C4-2B (cell line): Measurements from ENCODE around the gene ZNF77.

ENCODE experiments used
- H3K27ac ChIP-seq: fragments of 450-650 bp; 2 replicates; pipeline ENCODE4 v1.5.1; 2017
- ZFX ChIP-seq: fragments of 450-650 bp; IDR thresholded peaks from 2 replicates; pipeline ENCODE4 v1.6.1; 2017
- TF ChIP-seq, protein P1 (sequence below): fragments of 450-650 bp; conservative IDR thresholded peaks from 2 replicates; pipeline ENCODE4 v1.5.1; 2017; ENCODE audit warnings: mild to moderate bottlenecking

Gene ZNF77

GRCh38 chr19:2984215-2984528 is 39.4 kb upstream of the ZNF77 start:
- TF ChIP-seq, protein P1, sequence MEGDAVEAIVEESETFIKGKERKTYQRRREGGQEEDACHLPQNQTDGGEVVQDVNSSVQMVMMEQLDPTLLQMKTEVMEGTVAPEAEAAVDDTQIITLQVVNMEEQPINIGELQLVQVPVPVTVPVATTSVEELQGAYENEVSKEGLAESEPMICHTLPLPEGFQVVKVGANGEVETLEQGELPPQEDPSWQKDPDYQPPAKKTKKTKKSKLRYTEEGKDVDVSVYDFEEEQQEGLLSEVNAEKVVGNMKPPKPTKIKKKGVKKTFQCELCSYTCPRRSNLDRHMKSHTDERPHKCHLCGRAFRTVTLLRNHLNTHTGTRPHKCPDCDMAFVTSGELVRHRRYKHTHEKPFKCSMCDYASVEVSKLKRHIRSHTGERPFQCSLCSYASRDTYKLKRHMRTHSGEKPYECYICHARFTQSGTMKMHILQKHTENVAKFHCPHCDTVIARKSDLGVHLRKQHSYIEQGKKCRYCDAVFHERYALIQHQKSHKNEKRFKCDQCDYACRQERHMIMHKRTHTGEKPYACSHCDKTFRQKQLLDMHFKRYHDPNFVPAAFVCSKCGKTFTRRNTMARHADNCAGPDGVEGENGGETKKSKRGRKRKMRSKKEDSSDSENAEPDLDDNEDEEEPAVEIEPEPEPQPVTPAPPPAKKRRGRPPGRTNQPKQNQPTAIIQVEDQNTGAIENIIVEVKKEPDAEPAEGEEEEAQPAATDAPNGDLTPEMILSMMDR: no peak
- no peak for TF ChIP-seq ZFX
- H3K27ac ChIP-seq: no peak overlapping the region

DNA sequence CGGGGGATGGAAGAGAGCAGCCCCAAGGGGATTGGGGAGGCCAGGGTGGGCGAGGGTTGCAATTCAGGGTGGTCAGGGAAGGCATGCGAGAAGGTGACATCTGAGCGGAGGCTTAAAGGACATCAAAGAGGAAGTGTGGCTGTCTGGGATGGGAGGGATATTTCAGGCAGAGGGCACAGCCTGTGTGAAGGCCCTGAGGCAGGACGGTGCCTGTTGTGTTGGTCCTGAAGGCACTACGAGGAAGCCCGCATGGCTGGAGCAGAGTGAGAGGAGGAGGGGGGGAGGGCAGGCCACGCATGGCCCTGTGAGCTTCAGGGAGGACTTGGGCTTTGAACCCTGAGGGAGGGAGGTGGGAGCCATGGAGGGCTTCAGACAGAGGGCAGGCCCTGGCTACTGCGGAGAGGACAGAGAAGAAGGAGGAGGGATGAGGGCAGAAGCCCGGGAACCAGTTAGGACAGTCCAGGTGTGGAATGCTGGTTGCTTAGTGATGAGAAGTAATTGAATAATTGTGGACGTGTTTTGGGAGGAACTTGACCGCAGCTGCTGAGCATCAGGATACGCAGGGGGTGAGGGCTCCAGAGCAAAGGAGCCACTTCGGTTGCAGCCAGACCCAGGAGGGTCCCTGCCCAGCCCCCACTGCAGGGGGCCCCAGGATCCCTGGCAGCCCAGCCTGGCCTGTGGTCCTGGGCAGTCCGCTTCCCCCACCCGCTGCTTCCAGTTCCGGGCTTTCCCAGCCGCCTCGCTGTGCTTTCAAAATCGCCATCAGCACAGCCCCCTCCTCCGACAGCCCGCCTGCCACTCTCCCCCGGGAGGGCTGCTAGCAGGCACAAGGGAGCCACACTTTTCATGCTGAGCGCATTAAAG is 38.8 kb upstream of the ZNF77 start:
- no peak overlapping the region for H3K27ac ChIP-seq

DNA sequence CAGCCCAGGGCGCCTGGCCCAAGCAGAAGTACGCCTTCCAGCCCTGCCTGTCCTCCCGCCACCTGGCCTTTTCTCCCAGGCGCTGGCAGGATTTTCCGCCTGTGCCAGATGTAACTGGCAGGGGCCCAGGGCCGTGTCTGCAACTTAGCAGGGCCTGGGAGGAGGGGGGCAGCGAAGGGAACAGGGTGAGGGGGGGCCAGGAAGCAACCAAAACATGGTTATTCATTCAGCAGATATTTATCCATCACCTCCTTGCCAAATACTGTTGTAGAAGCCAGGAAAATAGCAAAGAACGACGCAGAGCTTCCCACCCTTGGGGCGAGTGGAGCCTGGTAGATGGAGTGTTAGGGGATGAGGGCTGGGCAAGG is 38.2 kb upstream of the ZNF77 start:
- no peak for TF ChIP-seq ZFX
- TF ChIP-seq, protein P1: no peak
- no peak overlapping the region for H3K27ac ChIP-seq

More for the DNA sequence above, 38.8 kb upstream of the ZNF77 start:
- TF ChIP-seq, protein P1: no peak
- no peak for TF ChIP-seq ZFX

DNA sequence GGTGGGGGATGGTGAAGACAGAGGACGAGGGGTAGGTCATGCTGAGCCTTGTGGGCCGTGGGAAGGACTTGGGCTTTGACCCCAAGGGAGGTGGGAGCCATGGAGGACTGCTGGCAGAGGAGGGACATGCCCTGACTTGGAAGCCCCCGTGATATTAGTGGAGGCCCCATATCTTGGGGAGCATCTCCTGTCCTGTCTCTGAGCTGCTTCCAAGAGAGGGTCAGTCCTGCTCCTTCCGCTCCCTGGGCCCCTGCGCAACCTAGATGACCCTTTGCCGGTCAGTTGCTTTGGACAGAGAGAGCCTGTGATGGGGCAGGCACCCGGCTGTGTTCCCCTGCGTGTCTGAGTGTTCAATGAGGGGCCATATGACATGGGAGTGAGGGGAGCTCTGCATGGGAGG is 37.8 kb upstream of the ZNF77 start:
- H3K27ac ChIP-seq: no peak overlapping the region
- TF ChIP-seq, protein P1: no peak
- no peak for TF ChIP-seq ZFX

- TF ChIP-seq, protein P1: no peak
- TF ChIP-seq ZFX: no peak
- H3K27ac ChIP-seq: no peak overlapping the region
These were observed 37.1 kb upstream of the ZNF77 start for GRCh38 chr19:2981898-2982297.

DNA sequence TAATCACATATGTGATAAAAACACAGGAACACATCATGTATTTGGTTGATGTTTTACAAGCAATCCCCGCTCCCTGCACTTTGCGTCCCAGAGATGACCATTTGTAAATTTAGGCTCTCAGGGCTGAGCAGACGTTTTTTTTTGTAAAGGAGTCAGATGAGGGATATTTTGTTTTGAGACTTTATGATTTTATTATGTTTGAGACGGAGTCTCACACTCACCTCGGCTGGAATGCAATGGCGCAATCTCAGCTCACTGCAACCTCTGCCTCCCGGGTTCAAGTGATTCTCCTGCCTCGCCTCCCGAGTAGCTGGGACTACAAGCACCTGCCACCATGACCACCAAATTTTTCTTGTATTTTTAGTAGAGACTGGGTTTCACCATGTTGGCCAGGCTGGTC is 34.0 kb upstream of the ZNF77 start:
- no peak overlapping the region for H3K27ac ChIP-seq

GRCh38 chr19:2978166-2978767 is 33.5 kb upstream of the ZNF77 start:
- peak overlapping the region; percentile 78 for H3K27ac ChIP-seq
- no peak for TF ChIP-seq ZFX
- TF ChIP-seq, protein P1: no peak

More for the DNA sequence above, 34.0 kb upstream of the ZNF77 start:
- TF ChIP-seq ZFX: no peak
- TF ChIP-seq, protein P1: no peak
